DOHH2 (cell line): ENCODE results near the gene SOX9.

Experiments used
- H3F3A ChIP-seq: fragments of 200-600 bp; sonication (generic), shearing (Covaris generic); 2 replicates; pipeline ENCODE4 v1.6.0; 2016; ENCODE audit warnings: antibody characterized with exemption, mild to moderate bottlenecking; ENCODE audit not compliant: control insufficient read depth, insufficient read depth
- H3K27ac ChIP-seq: fragments of 200-600 bp; sonication (generic); 2 replicates; pipeline ENCODE4 v1.5.1; 2014; ENCODE audit warnings: low read depth, mild to moderate bottlenecking, low read length, moderate library complexity
- H3K27me3 ChIP-seq: fragments of 200-600 bp; sonication (generic); 2 replicates; pipeline ENCODE4 v1.6.1; 2014; ENCODE audit warnings: mild to moderate bottlenecking, low read length, mixed read lengths; ENCODE audit not compliant: control insufficient read depth
- H3K36me3 ChIP-seq: fragments of 200-600 bp; sonication (generic); 2 replicates; pipeline ENCODE4 v1.6.1; 2014; ENCODE audit warnings: mild to moderate bottlenecking, low read length, moderate library complexity, mixed read lengths; ENCODE audit not compliant: control insufficient read depth
- H3K4me1 ChIP-seq: fragments of 200-600 bp; sonication (generic); 2 replicates; pipeline ENCODE4 v1.6.1; 2014; ENCODE audit warnings: mild to moderate bottlenecking, low read length, mixed read lengths; ENCODE audit not compliant: control insufficient read depth
- H3K4me2 ChIP-seq: fragments of 200-600 bp; sonication (generic); 2 replicates; pipeline ENCODE4 v1.6.0; 2014; ENCODE audit warnings: mild to moderate bottlenecking, low read length, moderate library complexity
- H3K4me3 ChIP-seq: fragments of 200-600 bp; sonication (generic); 2 replicates; pipeline ENCODE4 v1.5.1; 2014; ENCODE audit warnings: mild to moderate bottlenecking, low read length, mixed read lengths
- H3K79me2 ChIP-seq: fragments of 200-600 bp; sonication (generic); 2 replicates; pipeline ENCODE4 v1.6.1; 2014; ENCODE audit warnings: mild to moderate bottlenecking, low read length, mixed read lengths; ENCODE audit not compliant: control insufficient read depth
- H3K9me2 ChIP-seq: fragments of 200-600 bp; sonication (generic); replicated peaks from 2 replicates; pipeline ENCODE4 v1.6.1; 2014; ENCODE audit warnings: mild to moderate bottlenecking, low read length, mixed read lengths; ENCODE audit not compliant: control insufficient read depth
- H3K9me3 ChIP-seq: fragments of 200-600 bp; sonication (generic); 2 replicates; pipeline ENCODE4 v1.6.1; 2014; ENCODE audit warnings: antibody characterized with exemption, low read length, mixed read lengths; ENCODE audit not compliant: control insufficient read depth, insufficient read depth
- H4K20me1 ChIP-seq: fragments of 200-600 bp; sonication (generic); 2 replicates; pipeline ENCODE4 v1.6.0; 2014; ENCODE audit warnings: low read depth, mild to moderate bottlenecking, antibody characterized with exemption, low read length, moderate library complexity; ENCODE audit not compliant: control insufficient read depth, insufficient read depth
- EZH2phosphoT487 ChIP-seq: fragments of 200-600 bp; sonication (generic); IDR thresholded peaks from 2 replicates; pipeline ENCODE4 v1.6.1; 2017; ENCODE audit warnings: borderline replicate concordance, mild to moderate bottlenecking, antibody characterized with exemption, low read length, moderate library complexity, mixed read lengths
- TF ChIP-seq, protein P1 (sequence below): fragments of 200-600 bp; sonication (generic); IDR thresholded peaks from one replicate; pipeline ENCODE4 v1.5.1; 2014; ENCODE audit warnings: antibody characterized with exemption, mild to moderate bottlenecking, low read depth, low read length; ENCODE audit not compliant: poor library complexity, severe bottlenecking

SOX9 gene

DNA sequence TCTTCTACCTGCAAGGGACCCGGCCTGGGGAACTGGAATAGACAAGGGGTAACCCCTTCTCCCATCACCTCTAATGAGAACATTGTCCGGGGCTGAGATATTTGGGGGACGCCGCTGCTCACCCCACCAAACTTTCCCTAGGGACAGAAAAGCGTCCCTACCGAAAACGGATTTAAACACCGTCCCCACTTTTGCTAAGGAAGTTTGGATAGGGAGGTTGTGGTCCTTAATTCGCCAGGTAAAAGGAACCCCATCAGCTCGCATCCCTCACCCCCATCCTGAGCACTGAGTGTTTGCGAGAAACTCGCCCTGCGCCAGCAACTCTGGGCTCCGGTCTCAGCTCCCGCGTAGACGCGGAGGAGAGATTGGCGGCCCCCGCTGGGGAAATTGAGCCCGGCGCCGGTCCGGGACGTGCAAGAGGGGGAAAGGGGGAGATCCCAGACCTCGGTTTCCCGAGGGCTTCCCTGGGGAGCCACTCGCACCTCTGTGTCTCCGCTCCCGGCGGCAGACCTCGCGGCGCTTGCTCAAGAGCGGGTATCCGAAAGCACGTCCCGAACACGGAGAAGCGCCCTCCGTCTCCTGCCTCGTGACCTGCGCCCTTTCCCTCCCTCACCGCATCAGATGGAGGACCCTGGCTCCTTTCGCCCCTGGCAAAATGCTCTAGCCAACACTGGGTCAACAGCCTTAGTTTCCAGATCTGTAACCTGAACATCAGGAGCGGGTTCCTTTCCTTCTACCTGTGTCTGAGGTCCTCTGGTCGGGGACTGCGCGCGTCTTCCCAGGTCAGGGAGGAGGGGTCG lies 3.1 kb upstream of the SOX9 start:
- H3K9me3 ChIP-seq: no peaks in the 10 kb centered on the region
- TF ChIP-seq, protein P1, sequence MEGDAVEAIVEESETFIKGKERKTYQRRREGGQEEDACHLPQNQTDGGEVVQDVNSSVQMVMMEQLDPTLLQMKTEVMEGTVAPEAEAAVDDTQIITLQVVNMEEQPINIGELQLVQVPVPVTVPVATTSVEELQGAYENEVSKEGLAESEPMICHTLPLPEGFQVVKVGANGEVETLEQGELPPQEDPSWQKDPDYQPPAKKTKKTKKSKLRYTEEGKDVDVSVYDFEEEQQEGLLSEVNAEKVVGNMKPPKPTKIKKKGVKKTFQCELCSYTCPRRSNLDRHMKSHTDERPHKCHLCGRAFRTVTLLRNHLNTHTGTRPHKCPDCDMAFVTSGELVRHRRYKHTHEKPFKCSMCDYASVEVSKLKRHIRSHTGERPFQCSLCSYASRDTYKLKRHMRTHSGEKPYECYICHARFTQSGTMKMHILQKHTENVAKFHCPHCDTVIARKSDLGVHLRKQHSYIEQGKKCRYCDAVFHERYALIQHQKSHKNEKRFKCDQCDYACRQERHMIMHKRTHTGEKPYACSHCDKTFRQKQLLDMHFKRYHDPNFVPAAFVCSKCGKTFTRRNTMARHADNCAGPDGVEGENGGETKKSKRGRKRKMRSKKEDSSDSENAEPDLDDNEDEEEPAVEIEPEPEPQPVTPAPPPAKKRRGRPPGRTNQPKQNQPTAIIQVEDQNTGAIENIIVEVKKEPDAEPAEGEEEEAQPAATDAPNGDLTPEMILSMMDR: no peak
- TF ChIP-seq EZH2phosphoT487: peak; percentile 83
- peaks cover 5% of the 10 kb centered on the region for H3F3A ChIP-seq
- no peaks in the 10 kb centered on the region for H3K9me2 ChIP-seq
- no peak overlapping the region for H3K27ac ChIP-seq
- H3K36me3 ChIP-seq: peaks cover 3% of the 10 kb centered on the region
- peak overlapping the region; percentile 89 for H3K4me2 ChIP-seq
- H3K4me3 ChIP-seq: peak overlapping the region; percentile 98; the same call in 1 of the 2 replicates
- peaks cover 26% of the 10 kb centered on the region for H3K4me1 ChIP-seq
- H3K27me3 ChIP-seq: peaks cover 48% of the 10 kb centered on the region
- peaks cover 1% of the 10 kb centered on the region; the same call in 1 of the 2 replicates for H4K20me1 ChIP-seq
- H3K79me2 ChIP-seq: peaks cover 16% of the 10 kb centered on the region

DNA sequence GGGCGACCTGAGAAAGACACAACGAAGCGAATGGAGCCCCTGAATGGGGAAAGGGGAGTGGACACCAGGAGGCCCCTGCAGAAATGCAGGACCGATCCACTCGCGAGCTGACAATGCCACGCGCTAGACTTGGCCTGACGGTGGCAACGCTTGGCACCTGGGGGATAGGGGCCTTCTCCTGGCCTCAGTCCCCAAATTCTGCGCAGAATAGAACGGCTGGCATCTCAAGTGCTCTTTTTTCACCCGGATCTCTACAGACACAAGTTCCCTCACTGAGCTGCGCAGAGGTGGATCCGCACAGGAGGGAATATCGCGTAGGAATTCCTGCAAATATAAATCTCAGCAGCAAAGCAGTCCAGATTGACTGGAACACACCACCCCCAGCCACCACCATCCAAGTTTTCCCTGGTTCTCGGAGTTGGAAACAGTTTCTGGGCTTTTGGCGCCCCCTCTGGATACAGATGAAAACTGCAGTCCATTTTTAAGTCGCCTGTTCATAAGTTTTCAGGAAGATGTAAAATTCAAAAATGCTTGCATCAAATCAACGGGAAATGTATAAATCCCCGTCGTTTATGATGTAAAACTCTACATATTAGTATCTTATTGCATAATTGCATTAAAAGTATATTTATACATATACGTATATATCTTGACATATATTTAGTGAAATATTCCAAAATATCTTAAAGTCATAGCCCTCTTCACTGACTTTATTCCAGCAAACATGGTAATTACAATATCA lies 2.3 kb upstream of the SOX9 start:
- TF ChIP-seq EZH2phosphoT487: no peak
- TF ChIP-seq, protein P1: peak; percentile 94

DNA sequence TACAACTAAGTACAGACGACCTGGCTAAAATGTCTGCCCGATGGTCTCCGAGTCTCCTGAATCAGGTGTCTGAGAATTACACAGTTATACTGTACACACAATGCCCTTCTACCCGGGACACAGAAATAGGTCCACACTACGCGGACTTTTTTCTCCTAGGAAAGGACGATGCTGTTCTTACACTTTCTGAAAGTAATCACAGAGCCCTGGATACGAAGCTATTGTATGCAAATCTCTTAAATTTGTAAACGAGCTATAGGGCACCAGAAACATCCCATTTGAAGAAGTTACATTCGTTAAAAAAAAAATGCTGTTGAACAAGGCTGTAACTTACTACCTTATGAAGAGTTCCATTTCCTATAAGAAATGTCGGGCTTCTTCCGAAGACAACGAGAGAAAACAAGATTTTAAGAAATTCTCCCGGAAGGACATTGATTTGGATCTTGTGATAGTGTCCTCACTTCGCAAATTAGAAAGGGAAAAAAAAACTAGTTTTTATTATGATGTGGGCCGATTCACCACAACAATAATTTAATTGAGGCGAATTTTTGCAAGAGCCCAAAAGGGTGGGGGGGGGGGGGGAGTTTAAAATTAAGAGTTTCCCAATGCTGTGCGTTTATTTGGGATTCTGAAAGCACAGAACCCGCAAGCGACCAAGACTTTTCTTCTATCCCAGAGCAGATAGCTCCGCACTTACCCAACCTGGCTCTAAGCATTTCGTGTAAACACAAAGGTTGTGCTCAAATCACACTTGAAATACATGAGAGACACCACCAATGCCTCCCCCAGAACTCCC lies 1.5 kb upstream of the SOX9 start:
- peaks cover 16% of the 10 kb centered on the region for H3K36me3 ChIP-seq
- peak overlapping the region; percentile 89 for H3K4me2 ChIP-seq
- peaks cover 6% of the 10 kb centered on the region; the same call in 1 of the 2 replicates for H4K20me1 ChIP-seq
- H3K4me3 ChIP-seq: peak overlapping the region; percentile 98
- H3K27ac ChIP-seq: peak overlapping the region; percentile 35; the same call in 1 of the 2 replicates
- peaks cover 48% of the 10 kb centered on the region for H3K27me3 ChIP-seq
- peaks cover 5% of the 10 kb centered on the region for H3F3A ChIP-seq
- H3K9me3 ChIP-seq: no peaks in the 10 kb centered on the region
- H3K4me1 ChIP-seq: peaks cover 30% of the 10 kb centered on the region
- no peaks in the 10 kb centered on the region for H3K9me2 ChIP-seq
- peaks cover 27% of the 10 kb centered on the region for H3K79me2 ChIP-seq
- TF ChIP-seq, protein P1: no peak
- no peak for TF ChIP-seq EZH2phosphoT487

More for the DNA sequence above, 2.3 kb upstream of the SOX9 start:
- peak overlapping the region; percentile 89 for H3K4me2 ChIP-seq
- H3K9me2 ChIP-seq: no peaks in the 10 kb centered on the region
- H3K36me3 ChIP-seq: peaks cover 10% of the 10 kb centered on the region
- H3K4me1 ChIP-seq: peaks cover 30% of the 10 kb centered on the region
- H3K4me3 ChIP-seq: peak overlapping the region; percentile 98
- H3K9me3 ChIP-seq: no peaks in the 10 kb centered on the region
- peak overlapping the region; percentile 35; the same call in 1 of the 2 replicates for H3K27ac ChIP-seq
- peaks cover 24% of the 10 kb centered on the region for H3K79me2 ChIP-seq
- H3F3A ChIP-seq: peaks cover 5% of the 10 kb centered on the region
- peaks cover 6% of the 10 kb centered on the region; the same call in 1 of the 2 replicates for H4K20me1 ChIP-seq
- peaks cover 48% of the 10 kb centered on the region for H3K27me3 ChIP-seq
